Middle frontal gyrus (tissue), 1 donor: ENCODE data around the gene TAGLN2.
"Not testable (repeated sequence)": the region's sequence is repeated elsewhere in the genome, so short reads cannot be mapped to it uniquely, and the experiment has no call there.

Source experiments
- DNase-seq: peaks from one replicate; pipeline ENCODE4 v3.0.0-alpha.2; 2015; ENCODE audit warnings: low spot score; ENCODE audit errors: extremely low spot score

The TAGLN2 gene

GRCh38 chr1:159921700-159922504 is 3.4 kb downstream of the TAGLN2 start:
- DNase-seq = no peak

GRCh38 chr1:159921251-159921650 is 4.1 kb downstream of the TAGLN2 start:
- no peak for DNase-seq

- no peak for DNase-seq
Measured at GRCh38 chr1:159920651-159921050, 4.7 kb downstream of the TAGLN2 start.

GRCh38 chr1:159920202-159920601 is 5.1 kb downstream of the TAGLN2 start:
- DNase-seq = no peak

- DNase-seq = no peak
Measured at GRCh38 chr1:159919236-159919865, 6.0 kb downstream of the TAGLN2 start.

- no peak for DNase-seq
Measured at GRCh38 chr1:159918352-159919200, 6.7 kb downstream of the TAGLN2 start.

- no peak for DNase-seq
Measured at GRCh38 chr1:159917533-159918351, 7.6 kb downstream of the TAGLN2 start.

- DNase-seq = peak; percentile 3
Measured at GRCh38 chr1:159916242-159917051, 8.9 kb downstream of the TAGLN2 start.

- no peak for DNase-seq
Measured at GRCh38 chr1:159915571-159916241, 9.6 kb downstream of the TAGLN2 start.

- no peak for DNase-seq
Measured at GRCh38 chr1:159914252-159915018, 10.9 kb downstream of the TAGLN2 start.

GRCh38 chr1:159913451-159914192 is 11.7 kb downstream of the TAGLN2 start:
- no peak for DNase-seq

- no peak for DNase-seq
Measured at GRCh38 chr1:159911326-159912070, 13.8 kb downstream of the TAGLN2 start.

- no peak for DNase-seq
Measured at GRCh38 chr1:159908031-159908940, 17.0 kb downstream of the TAGLN2 start.

GRCh38 chr1:159906960-159907359 is 18.3 kb downstream of the TAGLN2 start:
- no peak for DNase-seq

- DNase-seq = not testable (repeated sequence)
Measured at GRCh38 chr1:159904036-159904435, 21.3 kb downstream of the TAGLN2 start.

- DNase-seq = no peak
Measured at GRCh38 chr1:159902541-159902940, 22.8 kb downstream of the TAGLN2 start.
